MM.1S (cell line): ENCODE data around the gene PARVA.

Experiments used
- DNase-seq: peaks from one replicate; pipeline ENCODE4 v3.0.0-alpha.2; 2015
- H2AFZ ChIP-seq: fragments of 300-600 bp; sonication (generic); 2 replicates; pipeline ENCODE4 v1.6.0; 2016; ENCODE audit warnings: antibody characterized with exemption, low read length
- H3F3A ChIP-seq: fragments of 300-600 bp; sonication (generic); 2 replicates; pipeline ENCODE4 v1.6.1; 2016; ENCODE audit warnings: mild to moderate bottlenecking, antibody characterized with exemption, low read length, moderate library complexity, mixed read lengths; ENCODE audit not compliant: insufficient read depth
- H3K27ac ChIP-seq: fragments of 300-600 bp; sonication (generic); 2 replicates; pipeline ENCODE4 v1.5.1; 2016; ENCODE audit warnings: mild to moderate bottlenecking, low read length
- H3K27me3 ChIP-seq: fragments of 300-600 bp; sonication (generic); replicated peaks from 2 replicates; pipeline ENCODE4 v1.6.0; 2016; ENCODE audit warnings: low read length; ENCODE audit not compliant: insufficient read depth
- H3K36me3 ChIP-seq: fragments of 300-600 bp; sonication (generic); replicated peaks from 2 replicates; pipeline ENCODE4 v1.6.1; 2016; ENCODE audit warnings: mild to moderate bottlenecking, low read length, mixed read lengths; ENCODE audit not compliant: insufficient read depth
- H3K4me1 ChIP-seq: fragments of 300-600 bp; sonication (generic); 2 replicates; pipeline ENCODE4 v1.6.1; 2016; ENCODE audit warnings: low read length, mixed read lengths
- H3K4me2 ChIP-seq: fragments of 300-600 bp; sonication (generic); 2 replicates; pipeline ENCODE4 v1.6.0; 2016; ENCODE audit warnings: low read depth, low read length
- H3K4me3 ChIP-seq: fragments of 300-600 bp; sonication (generic); 2 replicates; pipeline ENCODE4 v1.5.1; 2016; ENCODE audit warnings: low read length, mixed read lengths
- H3K79me2 ChIP-seq: fragments of 300-600 bp; sonication (generic); 2 replicates; pipeline ENCODE4 v1.6.1; 2016; ENCODE audit warnings: mixed run types, low read length, mixed read lengths
- H3K9ac ChIP-seq: fragments of 300-600 bp; sonication (generic); 2 replicates; pipeline ENCODE4 v1.6.1; 2016; ENCODE audit warnings: low read length, mixed read lengths
- H3K9me2 ChIP-seq: fragments of 300-600 bp; sonication (generic); replicated peaks from 2 replicates; pipeline ENCODE4 v1.6.1; 2016; ENCODE audit warnings: mild to moderate bottlenecking, low read length, mixed read lengths; ENCODE audit not compliant: insufficient read depth
- H3K9me3 ChIP-seq: fragments of 300-600 bp; sonication (generic); replicated peaks from 2 replicates; pipeline ENCODE4 v1.6.1; 2016; ENCODE audit warnings: mild to moderate bottlenecking, low read length, mixed read lengths; ENCODE audit not compliant: insufficient read depth
- H4K20me1 ChIP-seq: fragments of 300-600 bp; sonication (generic); 2 replicates; pipeline ENCODE4 v1.6.1; 2016; ENCODE audit warnings: mild to moderate bottlenecking, low read length, moderate library complexity, mixed read lengths; ENCODE audit not compliant: insufficient read depth
- CTCF ChIP-seq: fragments of 300-600 bp; sonication (generic); IDR thresholded peaks from 2 replicates; pipeline ENCODE4 v1.5.1; 2016; ENCODE audit warnings: antibody characterized with exemption, low read length, mixed read lengths
- EZH2 ChIP-seq: fragments of 300-600 bp; sonication (generic); optimal IDR thresholded peaks from 2 replicates; pipeline ENCODE3; 2017; ENCODE audit warnings: low read depth, mild to moderate bottlenecking, antibody characterized with exemption, low read length, mixed read lengths
- EZH2phosphoT487 ChIP-seq: fragments of 300-600 bp; sonication (generic); IDR thresholded peaks from 2 replicates; pipeline ENCODE4 v1.6.1; 2018; ENCODE audit warnings: antibody characterized with exemption, low read length

PARVA gene

GRCh38 chr11:12503886-12504285 lies 126.5 kb downstream of the PARVA start:
- Histone ChIP-seq H2AFZ (no peak overlapping the region), H3K36me3 (no peaks in the 10 kb centered on the region), H4K20me1 (no peaks in the 10 kb centered on the region), H3K9me3 (no peaks in the 10 kb centered on the region), H3K27ac (no peak overlapping the region), H3K4me3 (no peak overlapping the region), H3K4me1 (no peaks in the 10 kb centered on the region), H3K4me2 (no peak overlapping the region), H3F3A (no peaks in the 10 kb centered on the region), H3K79me2 (no peaks in the 10 kb centered on the region), H3K27me3 (no peaks in the 10 kb centered on the region), H3K9me2 (no peaks in the 10 kb centered on the region), H3K9ac (no peak overlapping the region)
- TF ChIP-seq EZH2 (no peak), CTCF (no peak), EZH2phosphoT487 (no peak)
- no peak for DNase-seq

- Histone ChIP-seq H3K27me3 (no peaks in the 10 kb centered on the region), H3K4me2 (no peak overlapping the region), H3K36me3 (no peaks in the 10 kb centered on the region), H3K4me3 (no peak overlapping the region), H4K20me1 (no peaks in the 10 kb centered on the region), H3K9me2 (no peaks in the 10 kb centered on the region), H3K79me2 (no peaks in the 10 kb centered on the region), H3K27ac (no peak overlapping the region), H3K4me1 (no peaks in the 10 kb centered on the region), H3F3A (no peaks in the 10 kb centered on the region), H2AFZ (no peak overlapping the region), H3K9me3 (no peaks in the 10 kb centered on the region), H3K9ac (no peak overlapping the region)
- TF ChIP-seq CTCF (no peak), EZH2 (no peak), EZH2phosphoT487 (no peak)
- DNase-seq: no peak
Measured at GRCh38 chr11:12505183-12505582, 127.8 kb downstream of the PARVA start.

GRCh38 chr11:12506404-12506921 lies 129.1 kb downstream of the PARVA start:
- no peak overlapping the region for H3K9ac ChIP-seq
- H3K27me3 ChIP-seq: no peaks in the 10 kb centered on the region
- H3K4me2 ChIP-seq: no peak overlapping the region
- no peak overlapping the region for H3K4me3 ChIP-seq
- H4K20me1 ChIP-seq: no peaks in the 10 kb centered on the region
- no peaks in the 10 kb centered on the region for H3F3A ChIP-seq
- H3K27ac ChIP-seq: no peak overlapping the region
- no peaks in the 10 kb centered on the region for H3K79me2 ChIP-seq
- H3K4me1 ChIP-seq: no peaks in the 10 kb centered on the region
- no peaks in the 10 kb centered on the region for H3K9me3 ChIP-seq
- no peaks in the 10 kb centered on the region for H3K36me3 ChIP-seq
- DNase-seq: no peak
- TF ChIP-seq EZH2phosphoT487 (no peak), CTCF (no peak), EZH2 (no peak)
- H3K9me2 ChIP-seq: no peaks in the 10 kb centered on the region
- no peak overlapping the region for H2AFZ ChIP-seq
